DND-41 (cell line): Measurements from ENCODE around the gene PCP2.

ENCODE experiments used
- ATAC-seq: fragments of 200-7000 bp; cut with Tn5 transposase; 3 replicates; pipeline ENCODE4 v1.9.1; 2021; ENCODE audit warnings: low read depth; ENCODE audit not compliant: insufficient read depth
- DNase-seq: peaks from one replicate; pipeline ENCODE4 v3.0.0-alpha.2; 2020
- H2AFZ ChIP-seq: 2 replicates; pipeline ENCODE4 v1.6.0; 2012; ENCODE audit warnings: low read depth, low read length
- H3K27ac ChIP-seq: 2 replicates; pipeline ENCODE4 v1.5.1; 2012; ENCODE audit warnings: low read length, inconsistent platforms
- H3K27me3 ChIP-seq: fragments of 200-600 bp; sonication (generic); 2 replicates; pipeline ENCODE4 v1.6.0; 2012; ENCODE audit warnings: low read length, mild to moderate bottlenecking, inconsistent platforms; ENCODE audit not compliant: insufficient read depth, poor library complexity
- H3K36me3 ChIP-seq: 2 replicates; pipeline ENCODE4 v1.5.1; 2012; ENCODE audit warnings: low read length, inconsistent platforms; ENCODE audit not compliant: insufficient read depth
- H3K4me1 ChIP-seq: 2 replicates; pipeline ENCODE4 v1.5.1; 2012; ENCODE audit warnings: mild to moderate bottlenecking, low read length; ENCODE audit not compliant: insufficient read depth
- H3K4me2 ChIP-seq: 2 replicates; pipeline ENCODE4 v1.6.0; 2012; ENCODE audit warnings: mild to moderate bottlenecking, moderate library complexity, low read length, inconsistent platforms; ENCODE audit not compliant: insufficient read depth
- H3K4me3 ChIP-seq, 2 experiments: fragments of 200-600 bp in 1 of 2; shearing (Covaris generic) in 1 of 2; 2 replicates each; pipeline ENCODE4 v1.5.1; 2012 to 2016; ENCODE audit warnings: inconsistent platforms in 2 of 2, low read length in 2 of 2, mild to moderate bottlenecking in 2 of 2, low read depth in 1 of 2, moderate library complexity in 1 of 2
- H3K79me2 ChIP-seq: 2 replicates; pipeline ENCODE4 v1.6.0; 2012; ENCODE audit warnings: low read length, inconsistent platforms; ENCODE audit not compliant: insufficient read depth
- H3K9ac ChIP-seq: 2 replicates; pipeline ENCODE4 v1.6.0; 2012; ENCODE audit warnings: low read depth, mild to moderate bottlenecking, inconsistent platforms, low read length, moderate library complexity
- H3K9me3 ChIP-seq: 2 replicates; pipeline ENCODE4 v1.5.1; 2012; ENCODE audit warnings: low read length, moderate library complexity, mild to moderate bottlenecking, inconsistent platforms; ENCODE audit not compliant: insufficient read depth, severe bottlenecking
- H4K20me1 ChIP-seq: 2 replicates; pipeline ENCODE4 v1.6.0; 2012; ENCODE audit warnings: low read length; ENCODE audit not compliant: insufficient read depth
- EZH2 ChIP-seq: IDR thresholded peaks from 3 replicates; pipeline ENCODE4 v1.6.1; 2012; ENCODE audit warnings: borderline replicate concordance, low read depth, mild to moderate bottlenecking, moderate library complexity, low read length, inconsistent platforms; ENCODE audit not compliant: severe bottlenecking
- TF ChIP-seq, protein P1 (sequence below): IDR thresholded peaks from 2 replicates; pipeline ENCODE4 v1.5.1; 2012; ENCODE audit warnings: borderline replicate concordance, low read length, moderate library complexity, mild to moderate bottlenecking; ENCODE audit not compliant: poor library complexity, severe bottlenecking; ENCODE audit errors: extremely low read depth

Gene PCP2

DNA sequence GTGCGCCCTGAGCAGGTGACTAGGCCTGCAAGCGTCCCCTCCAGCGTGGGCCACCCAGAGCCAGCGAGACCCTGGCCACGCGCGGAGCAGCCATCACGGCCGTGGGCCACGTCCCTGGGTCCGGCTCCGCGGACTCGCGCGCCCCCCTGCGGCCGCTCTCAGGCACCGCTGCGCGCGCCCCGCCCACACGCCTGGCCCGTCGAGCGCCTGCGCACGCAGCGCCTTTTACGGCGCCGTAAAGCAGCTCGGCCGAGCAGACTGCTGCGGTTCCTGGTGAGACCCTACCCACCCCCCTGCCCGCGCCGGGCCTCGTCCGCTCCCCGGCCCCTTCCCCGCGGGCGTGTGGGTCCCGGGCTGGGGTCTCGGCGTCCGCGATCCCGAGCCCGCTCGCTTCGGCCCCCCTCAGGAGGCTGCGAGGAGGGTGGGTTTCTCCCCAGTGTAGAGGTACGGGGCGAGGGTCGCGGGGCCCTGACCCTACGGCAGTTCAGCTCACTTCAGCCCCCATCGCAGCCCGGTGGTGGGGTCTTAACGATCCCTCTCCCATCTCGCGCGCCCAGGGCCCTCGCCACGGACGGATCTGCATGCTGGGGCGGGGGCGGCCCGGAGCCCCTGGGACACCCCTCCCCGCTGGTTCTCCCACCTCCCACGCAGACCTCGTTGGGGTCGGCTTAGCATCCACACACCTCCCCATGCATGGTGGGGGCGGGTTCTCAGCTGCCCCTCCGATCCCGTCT is 47.3 kb upstream of the PCP2 start, which contains the start of gene TRAPPC5:
TRAPPC5 (plus strand) TSS at position 228 of the 734 bp plus-strand sequence. CDS start 1,421 bp downstream, outside the sequence.
- Histone ChIP-seq H3K4me3 (peak within 1 kb of the TSS; percentile 88 to 90), H3K27ac (peak within 1 kb of the TSS; percentile 82), H3K79me2 (peaks cover 26% of the 10 kb centered on the region), H4K20me1 (peaks cover 18% of the 10 kb centered on the region), H2AFZ (peak within 1 kb of the TSS; percentile 88), H3K36me3 (peaks cover 22% of the 10 kb centered on the region), H3K9me3 (no peaks in the 10 kb centered on the region), H3K4me1 (peaks cover 42% of the 10 kb centered on the region), H3K4me2 (peak within 1 kb of the TSS; percentile 58), H3K27me3 (no peaks in the 10 kb centered on the region), H3K9ac (peak within 1 kb of the TSS; percentile 94)
- DNase-seq = peak; percentile 89
- TF ChIP-seq, protein P1, sequence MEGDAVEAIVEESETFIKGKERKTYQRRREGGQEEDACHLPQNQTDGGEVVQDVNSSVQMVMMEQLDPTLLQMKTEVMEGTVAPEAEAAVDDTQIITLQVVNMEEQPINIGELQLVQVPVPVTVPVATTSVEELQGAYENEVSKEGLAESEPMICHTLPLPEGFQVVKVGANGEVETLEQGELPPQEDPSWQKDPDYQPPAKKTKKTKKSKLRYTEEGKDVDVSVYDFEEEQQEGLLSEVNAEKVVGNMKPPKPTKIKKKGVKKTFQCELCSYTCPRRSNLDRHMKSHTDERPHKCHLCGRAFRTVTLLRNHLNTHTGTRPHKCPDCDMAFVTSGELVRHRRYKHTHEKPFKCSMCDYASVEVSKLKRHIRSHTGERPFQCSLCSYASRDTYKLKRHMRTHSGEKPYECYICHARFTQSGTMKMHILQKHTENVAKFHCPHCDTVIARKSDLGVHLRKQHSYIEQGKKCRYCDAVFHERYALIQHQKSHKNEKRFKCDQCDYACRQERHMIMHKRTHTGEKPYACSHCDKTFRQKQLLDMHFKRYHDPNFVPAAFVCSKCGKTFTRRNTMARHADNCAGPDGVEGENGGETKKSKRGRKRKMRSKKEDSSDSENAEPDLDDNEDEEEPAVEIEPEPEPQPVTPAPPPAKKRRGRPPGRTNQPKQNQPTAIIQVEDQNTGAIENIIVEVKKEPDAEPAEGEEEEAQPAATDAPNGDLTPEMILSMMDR = peak; percentile 97
- no peak for TF ChIP-seq EZH2
- ATAC-seq = peak; percentile 65

DNA sequence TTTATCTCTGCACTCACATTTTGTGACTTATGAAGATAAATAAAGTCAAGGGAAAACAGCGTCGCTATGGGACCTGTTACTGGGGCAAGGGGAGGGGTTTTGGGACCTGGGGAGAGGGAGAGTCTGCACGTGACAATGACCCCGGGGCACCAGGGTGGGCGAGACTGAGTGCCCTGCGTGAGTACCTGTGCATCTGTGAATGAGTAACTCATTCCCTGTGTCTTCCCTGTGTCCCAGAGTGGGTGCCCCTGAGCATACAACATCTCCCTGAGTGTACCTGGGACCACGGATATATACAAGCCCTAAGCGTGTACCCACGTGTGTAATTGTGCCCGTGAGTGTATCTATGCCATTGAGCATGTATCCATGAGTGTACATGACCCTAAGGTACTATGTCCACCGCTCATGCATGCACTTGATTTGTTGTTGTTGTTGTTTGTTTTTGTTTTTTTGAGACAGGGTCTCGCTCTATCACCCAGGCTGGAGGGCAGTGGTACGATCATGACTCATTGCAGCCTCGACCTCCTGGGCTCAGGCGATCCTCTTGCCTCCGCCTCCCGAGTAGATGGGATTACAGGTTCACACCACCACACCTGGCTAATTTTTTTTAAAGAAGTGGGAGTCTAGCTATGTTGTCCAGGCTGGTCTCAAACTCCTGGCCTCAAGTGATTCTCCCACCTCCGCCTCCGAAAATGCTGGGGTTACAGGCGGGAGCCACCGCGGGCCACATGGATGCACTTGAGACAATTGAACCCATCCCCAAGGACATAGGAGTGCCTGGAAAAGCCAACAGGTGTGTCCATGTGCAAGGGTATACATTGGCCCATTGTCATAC is 46.5 kb upstream of the PCP2 start:
- no peaks in the 10 kb centered on the region for H3K9me3 ChIP-seq
- no peak for DNase-seq
- peaks cover 22% of the 10 kb centered on the region for H3K36me3 ChIP-seq
- peak overlapping the region; percentile 94 for H3K9ac ChIP-seq
- peaks cover 42% of the 10 kb centered on the region for H3K4me1 ChIP-seq
- peak overlapping the region; percentile 49 for H3K27ac ChIP-seq
- peaks cover 14% of the 10 kb centered on the region for H4K20me1 ChIP-seq
- H2AFZ ChIP-seq = peak overlapping the region; percentile 74
- peak overlapping the region; percentile 58 for H3K4me2 ChIP-seq
- ATAC-seq = no peak
- TF ChIP-seq EZH2 = no peak
- TF ChIP-seq, protein P1 = no peak
- H3K27me3 ChIP-seq = no peaks in the 10 kb centered on the region
- peak overlapping the region in 1 of 2 experiments; percentile 90; a peak in 2 of 4 replicates for H3K4me3 ChIP-seq
- H3K79me2 ChIP-seq = peaks cover 26% of the 10 kb centered on the region

DNA sequence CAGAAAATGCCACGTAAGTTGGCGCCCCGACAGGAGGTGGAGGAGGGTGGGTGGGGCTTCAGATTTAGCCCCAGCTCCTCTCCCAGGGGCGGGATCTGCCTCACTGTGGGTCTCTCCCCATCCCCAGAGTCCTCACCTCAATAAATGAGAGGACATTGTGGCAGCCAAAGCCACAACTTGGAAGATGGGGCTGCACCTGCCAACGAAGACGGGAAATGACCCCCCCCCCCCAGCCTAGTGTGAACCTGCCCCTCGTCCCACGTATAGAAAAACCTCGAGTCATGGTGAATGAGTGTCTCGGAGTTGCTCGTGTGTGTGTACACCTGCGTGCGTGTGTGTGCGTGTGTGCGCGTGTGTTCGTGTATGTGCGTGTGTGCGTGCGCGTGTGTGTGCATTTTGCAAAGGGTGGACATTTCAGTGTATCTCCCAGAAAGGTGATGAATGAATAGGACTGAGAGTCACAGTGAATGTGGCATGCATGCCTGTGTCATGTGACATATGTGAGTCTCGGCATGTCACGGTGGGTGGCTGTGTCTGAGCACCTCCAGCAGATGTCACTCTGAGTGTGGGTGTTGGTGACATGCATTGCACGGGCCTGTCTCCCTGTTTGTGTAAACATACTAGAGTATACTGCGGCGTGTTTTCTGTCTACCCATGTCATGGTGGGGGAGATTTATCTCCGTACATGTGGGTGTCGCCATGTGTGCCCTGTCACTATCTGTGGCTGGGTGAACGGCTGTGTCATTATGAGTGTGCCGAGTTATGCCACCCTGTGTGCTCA is 45.6 kb upstream of the PCP2 start:
- ATAC-seq (peak; percentile 38), DNase-seq (peak; percentile 70)
- no peak overlapping the region for H3K4me3 ChIP-seq

More for the DNA sequence above, 45.6 kb upstream of the PCP2 start:
- peaks cover 14% of the 10 kb centered on the region for H4K20me1 ChIP-seq
- peaks cover 26% of the 10 kb centered on the region for H3K79me2 ChIP-seq
- no peaks in the 10 kb centered on the region for H3K9me3 ChIP-seq
- H3K27me3 ChIP-seq = no peaks in the 10 kb centered on the region
- H2AFZ ChIP-seq = peak overlapping the region; percentile 74; the same call in 1 of the 2 replicates
- H3K4me2 ChIP-seq = no peak overlapping the region
- TF ChIP-seq, protein P1 = peak; percentile 62
- no peak for TF ChIP-seq EZH2
- no peak overlapping the region for H3K9ac ChIP-seq
- H3K27ac ChIP-seq = peak overlapping the region; percentile 5; the same call in 1 of the 2 replicates
- H3K4me1 ChIP-seq = peaks cover 42% of the 10 kb centered on the region
- H3K36me3 ChIP-seq = peaks cover 22% of the 10 kb centered on the region
